RWPE2 (cell line): ENCODE results near the gene SLC41A1.

Source experiments
- ATAC-seq: fragments of 200-7000 bp; cut with Tn5 transposase; 3 replicates; pipeline ENCODE4 v1.9.1; 2021; ENCODE audit warnings: low read depth
- DNase-seq: peaks from one replicate; pipeline ENCODE4 v3.0.0-alpha.2; 2020; ENCODE audit warnings: low spot score
- H3K27ac ChIP-seq: fragments of 450-650 bp; 2 replicates; pipeline ENCODE4 v1.5.1; 2017; ENCODE audit warnings: mild to moderate bottlenecking; ENCODE audit not compliant: poor library complexity, severe bottlenecking
- H3K27me3 ChIP-seq: fragments of 250-450 bp; sonication (Bioruptor Pico); 2 replicates; pipeline ENCODE4 v1.5.1; 2021; ENCODE audit warnings: mild to moderate bottlenecking, moderate library complexity; ENCODE audit not compliant: insufficient read depth, poor library complexity, severe bottlenecking
- H3K36me3 ChIP-seq: fragments of 250-450 bp; sonication (Bioruptor Pico); 2 replicates; pipeline ENCODE4 v1.5.1; 2020; ENCODE audit warnings: low read depth, mild to moderate bottlenecking, moderate library complexity
- H3K4me1 ChIP-seq: fragments of 250-450 bp; sonication (Bioruptor Pico); 2 replicates; pipeline ENCODE4 v1.5.1; 2021; ENCODE audit warnings: mild to moderate bottlenecking, moderate library complexity; ENCODE audit not compliant: insufficient read depth, poor library complexity, severe bottlenecking
- H3K4me3 ChIP-seq: fragments of 250-450 bp; sonication (Bioruptor Pico); 2 replicates; pipeline ENCODE4 v1.5.1; 2021; ENCODE audit warnings: mild to moderate bottlenecking, moderate library complexity; ENCODE audit not compliant: severe bottlenecking
- H3K9me3 ChIP-seq: fragments of 250-450 bp; sonication (Bioruptor Pico); 2 replicates; pipeline ENCODE4 v1.5.1; 2021; ENCODE audit warnings: mild to moderate bottlenecking, moderate library complexity; ENCODE audit not compliant: severe bottlenecking
- TF ChIP-seq, protein P1 (sequence below): fragments of 450-650 bp; IDR thresholded peaks from one replicate; pipeline ENCODE4 v1.5.1; 2017; ENCODE audit warnings: mild to moderate bottlenecking, moderate library complexity; ENCODE audit not compliant: poor library complexity, severe bottlenecking

SLC41A1 gene

GRCh38 chr1:205750138-205751035 is 62.6 kb downstream of the SLC41A1 start, which contains the start of gene NUCKS1:
Gene NUCKS1 (minus strand): TSS chr1:205750182. CDS start chr1:205749973, 209 bp downstream.
- H3K4me1 ChIP-seq, result peaks cover 19% of the 10 kb centered on the region
- H3K9me3 ChIP-seq, result no peaks in the 10 kb centered on the region
- peak within 1 kb of the TSS; percentile 74 for H3K4me3 ChIP-seq
- DNase-seq (peak; percentile 98), ATAC-seq (peak; percentile 86)
- H3K36me3 ChIP-seq, result peaks cover 36% of the 10 kb centered on the region
- TF ChIP-seq, protein P1, sequence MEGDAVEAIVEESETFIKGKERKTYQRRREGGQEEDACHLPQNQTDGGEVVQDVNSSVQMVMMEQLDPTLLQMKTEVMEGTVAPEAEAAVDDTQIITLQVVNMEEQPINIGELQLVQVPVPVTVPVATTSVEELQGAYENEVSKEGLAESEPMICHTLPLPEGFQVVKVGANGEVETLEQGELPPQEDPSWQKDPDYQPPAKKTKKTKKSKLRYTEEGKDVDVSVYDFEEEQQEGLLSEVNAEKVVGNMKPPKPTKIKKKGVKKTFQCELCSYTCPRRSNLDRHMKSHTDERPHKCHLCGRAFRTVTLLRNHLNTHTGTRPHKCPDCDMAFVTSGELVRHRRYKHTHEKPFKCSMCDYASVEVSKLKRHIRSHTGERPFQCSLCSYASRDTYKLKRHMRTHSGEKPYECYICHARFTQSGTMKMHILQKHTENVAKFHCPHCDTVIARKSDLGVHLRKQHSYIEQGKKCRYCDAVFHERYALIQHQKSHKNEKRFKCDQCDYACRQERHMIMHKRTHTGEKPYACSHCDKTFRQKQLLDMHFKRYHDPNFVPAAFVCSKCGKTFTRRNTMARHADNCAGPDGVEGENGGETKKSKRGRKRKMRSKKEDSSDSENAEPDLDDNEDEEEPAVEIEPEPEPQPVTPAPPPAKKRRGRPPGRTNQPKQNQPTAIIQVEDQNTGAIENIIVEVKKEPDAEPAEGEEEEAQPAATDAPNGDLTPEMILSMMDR, result no peak
- no peaks in the 10 kb centered on the region for H3K27me3 ChIP-seq
- H3K27ac ChIP-seq, result peak within 1 kb of the TSS; percentile 92

- DNase-seq (peak; percentile 92), ATAC-seq (peak; percentile 74)
- Histone ChIP-seq H3K4me3 (peak overlapping the region; percentile 74), H3K9me3 (no peaks in the 10 kb centered on the region), H3K36me3 (peaks cover 43% of the 10 kb centered on the region), H3K27ac (peak overlapping the region; percentile 92), H3K4me1 (peaks cover 19% of the 10 kb centered on the region), H3K27me3 (no peaks in the 10 kb centered on the region)
- TF ChIP-seq, protein P1, result no peak
Observed at GRCh38 chr1:205749234-205750137, 63.5 kb downstream of the SLC41A1 start.

DNA sequence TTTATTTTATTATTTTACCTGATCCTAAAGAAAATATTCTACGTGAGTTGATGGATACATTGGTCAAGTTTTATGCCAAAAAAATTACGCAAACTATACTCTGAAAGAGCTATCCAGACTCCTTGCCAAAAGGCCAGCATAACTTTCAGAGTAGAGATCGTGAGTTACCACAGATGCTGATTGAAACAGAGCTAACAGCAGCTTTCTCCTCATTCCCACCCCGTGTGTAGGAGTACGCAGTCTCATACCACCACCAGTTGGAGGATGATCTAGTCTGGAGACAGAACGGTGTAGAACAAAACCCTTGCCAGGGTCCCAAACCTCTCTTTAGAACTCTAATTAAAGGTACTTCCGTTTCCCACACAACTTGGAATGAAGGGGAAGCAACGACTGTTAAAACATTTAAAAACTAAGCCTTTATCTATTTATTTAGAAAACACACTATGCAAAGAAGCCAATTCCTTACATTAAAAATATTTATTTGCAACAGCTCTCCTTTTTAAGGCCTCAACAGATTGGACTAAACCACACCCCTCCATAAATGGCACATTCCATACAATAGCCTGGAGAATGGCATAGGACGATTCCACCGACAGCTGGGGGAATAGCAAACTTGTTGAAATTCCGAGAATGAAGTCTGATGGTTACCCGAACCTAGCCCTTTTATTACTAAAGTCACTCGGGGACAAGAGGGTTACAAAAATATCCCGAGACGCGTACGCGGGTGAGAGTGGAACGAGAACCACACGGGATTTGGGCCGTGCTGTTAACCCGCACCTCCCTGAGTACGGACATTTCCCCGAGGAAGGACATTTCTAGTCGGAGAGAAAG is 64.4 kb downstream of the SLC41A1 start:
- Histone ChIP-seq H3K27ac (peak overlapping the region; percentile 92), H3K4me1 (peaks cover 24% of the 10 kb centered on the region), H3K9me3 (no peaks in the 10 kb centered on the region), H3K4me3 (peak overlapping the region; percentile 74), H3K27me3 (no peaks in the 10 kb centered on the region), H3K36me3 (peaks cover 50% of the 10 kb centered on the region)
- peak; percentile 16 for ATAC-seq
- DNase-seq, result no peak
- TF ChIP-seq, protein P1, result no peak

GRCh38 chr1:205746757-205747412 is 66.1 kb downstream of the SLC41A1 start:
- H3K36me3 ChIP-seq, result peaks cover 66% of the 10 kb centered on the region

More at GRCh38 chr1:205746757-205747412, 66.1 kb downstream of the SLC41A1 start:
- ATAC-seq (no peak), DNase-seq (no peak)
- Histone ChIP-seq H3K4me1 (peaks cover 24% of the 10 kb centered on the region), H3K27ac (no peak overlapping the region), H3K4me3 (no peak overlapping the region), H3K27me3 (no peaks in the 10 kb centered on the region), H3K9me3 (no peaks in the 10 kb centered on the region)
- TF ChIP-seq, protein P1, result no peak
